ENCODE results near the gene MAN1C1.
A peak's percentile ranks its signal among the peaks of the same experiment; 100 is the strongest.

Gene MAN1C1

GRCh38 chr1:25821112-25821476 is 204.5 kb downstream of the MAN1C1 start:
- no peak for DNase-seq (ENCODE audit: low read depth)
- no peak for TF ChIP-seq CTCF (conservative IDR thresholded peaks at IDR 0.05; ENCODE audit: low read depth, low read length)
- peak overlapping the region; percentile 92 for H3K4me3 ChIP-seq (ENCODE audit: low read depth, low read length)

GRCh38 chr1:25821630-25822091 is 205.1 kb downstream of the MAN1C1 start:
- TF ChIP-seq CTCF (conservative IDR thresholded peaks at IDR 0.05; ENCODE audit: low read depth, low read length): no peak
- peak overlapping the region; percentile 92 for H3K4me3 ChIP-seq (ENCODE audit: low read depth, low read length)
- peak; percentile 51 for DNase-seq (ENCODE audit: low read depth)

GRCh38 chr1:25825605-25826004 is 209.0 kb downstream of the MAN1C1 start:
- no peak overlapping the region for H3K4me3 ChIP-seq (ENCODE audit: low read depth, low read length)
- TF ChIP-seq CTCF (conservative IDR thresholded peaks at IDR 0.05; ENCODE audit: low read depth, low read length): no peak
- DNase-seq (ENCODE audit: low read depth): no peak

- TF ChIP-seq CTCF (conservative IDR thresholded peaks at IDR 0.05; ENCODE audit: low read depth, low read length): no peak
- H3K4me3 ChIP-seq (ENCODE audit: low read depth, low read length): no peak overlapping the region
- DNase-seq (ENCODE audit: low read depth): no peak
Observed at GRCh38 chr1:25826571-25826970, 210.0 kb downstream of the MAN1C1 start.

GRCh38 chr1:25828491-25828890 is 211.9 kb downstream of the MAN1C1 start:
- TF ChIP-seq CTCF (conservative IDR thresholded peaks at IDR 0.05; ENCODE audit: low read depth, low read length): no peak
- H3K4me3 ChIP-seq (ENCODE audit: low read depth, low read length): no peak overlapping the region
- no peak for DNase-seq (ENCODE audit: low read depth)

- H3K4me3 ChIP-seq (ENCODE audit: low read depth, low read length): no peak overlapping the region
- DNase-seq (ENCODE audit: low read depth): no peak
- no peak for TF ChIP-seq CTCF (conservative IDR thresholded peaks at IDR 0.05; ENCODE audit: low read depth, low read length)
Observed at GRCh38 chr1:25829046-25829445, 212.5 kb downstream of the MAN1C1 start.

- DNase-seq (ENCODE audit: low read depth): peak; percentile 26
- no peak for TF ChIP-seq CTCF (conservative IDR thresholded peaks at IDR 0.05; ENCODE audit: low read depth, low read length)
Observed at GRCh38 chr1:25831569-25832196, 215.1 kb downstream of the MAN1C1 start.

More at GRCh38 chr1:25831569-25832196, 215.1 kb downstream of the MAN1C1 start:
- no peak overlapping the region for H3K4me3 ChIP-seq (ENCODE audit: low read depth, low read length)

All from choroid plexus epithelial cell (primary cell).